Fibroblast of skin of left biceps (primary cell): Measurements from ENCODE around the gene NDUFB10.
"Not testable (repeated sequence)": the region's sequence is repeated elsewhere in the genome, so short reads cannot be mapped to it uniquely, and the experiment has no call there.

ENCODE experiments used
- DNase-seq, 2 experiments: peaks; one replicate each; pipeline ENCODE4 v3.0.0-alpha.2; 2013; ENCODE audit warnings: low read depth in 2 of 2

Gene NDUFB10

DNA sequence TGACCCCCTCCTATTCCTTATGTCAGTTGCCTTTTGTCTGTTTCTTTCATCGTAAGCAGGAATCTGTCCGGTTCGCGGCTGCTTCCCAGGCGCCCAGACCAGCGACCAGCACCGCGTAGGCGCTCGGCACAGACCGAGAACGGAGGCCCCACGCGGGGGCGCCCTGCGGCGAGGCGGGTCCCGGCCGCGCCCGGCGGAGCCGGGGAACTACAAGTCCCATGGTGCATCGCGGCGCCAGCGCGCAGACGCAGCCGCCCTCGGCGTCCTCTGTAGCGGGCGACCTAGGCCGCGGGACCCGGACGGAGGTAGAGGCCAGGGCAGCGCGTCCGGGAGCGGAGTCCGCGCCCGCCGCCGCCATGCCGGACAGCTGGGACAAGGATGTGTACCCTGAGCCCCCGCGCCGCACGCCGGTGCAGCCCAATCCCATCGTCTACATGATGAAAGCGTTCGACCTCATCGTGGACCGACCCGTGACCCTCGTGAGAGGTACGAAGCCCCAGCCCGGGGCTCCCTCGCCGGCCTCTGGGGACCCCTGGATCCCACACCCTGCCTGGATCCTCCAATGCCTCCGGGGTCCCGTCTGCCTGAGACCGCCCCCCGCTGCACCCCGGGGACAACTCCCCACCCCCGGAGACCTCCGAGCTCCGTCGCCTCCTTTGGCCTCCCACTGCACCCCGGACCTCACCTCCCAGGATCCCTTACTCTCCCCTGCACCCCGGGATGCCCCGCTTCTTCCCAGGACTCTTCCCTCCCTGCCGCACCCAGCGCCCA, at the start of gene NDUFB10:
Gene NDUFB10, plus strand, starts transcription at position 270 of the 771 bp plus-strand sequence. Its CDS starts 87 bp downstream, at position 357.
- DNase-seq: peak; percentile 60 to 61

DNA sequence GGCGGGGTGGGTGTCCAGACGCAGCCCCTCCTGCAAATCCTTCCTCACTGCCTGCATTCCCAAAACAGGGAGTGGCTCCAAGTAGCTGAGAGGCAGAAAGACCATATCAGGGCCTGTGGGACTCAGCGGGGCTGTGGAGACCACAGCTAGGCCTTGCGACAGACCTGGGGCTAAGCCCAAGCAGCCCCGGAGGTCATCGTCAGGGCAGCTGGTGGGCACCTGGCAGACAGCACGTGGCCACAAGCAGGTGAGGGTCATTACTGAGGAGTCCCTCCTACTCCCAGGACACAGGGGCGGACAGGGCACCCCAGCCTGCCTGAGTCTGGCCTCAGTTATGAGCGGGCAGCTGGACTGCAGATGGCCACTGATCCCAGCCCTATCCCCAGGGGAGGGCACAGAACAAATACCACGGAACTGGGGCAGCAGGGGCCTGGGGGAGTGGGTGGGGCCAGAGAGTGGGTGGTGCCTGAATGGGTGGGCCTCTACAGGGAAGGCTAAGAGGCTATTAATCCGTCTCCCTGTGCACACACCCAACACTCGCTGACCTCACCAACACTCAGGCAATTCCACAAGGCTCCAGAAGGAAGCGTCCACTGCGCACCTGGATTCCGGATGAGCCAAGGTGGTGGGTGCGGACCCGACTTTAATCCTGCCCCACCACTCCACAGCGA, 49.6 kb upstream of the NDUFB10 start:
- DNase-seq: no peak

DNA sequence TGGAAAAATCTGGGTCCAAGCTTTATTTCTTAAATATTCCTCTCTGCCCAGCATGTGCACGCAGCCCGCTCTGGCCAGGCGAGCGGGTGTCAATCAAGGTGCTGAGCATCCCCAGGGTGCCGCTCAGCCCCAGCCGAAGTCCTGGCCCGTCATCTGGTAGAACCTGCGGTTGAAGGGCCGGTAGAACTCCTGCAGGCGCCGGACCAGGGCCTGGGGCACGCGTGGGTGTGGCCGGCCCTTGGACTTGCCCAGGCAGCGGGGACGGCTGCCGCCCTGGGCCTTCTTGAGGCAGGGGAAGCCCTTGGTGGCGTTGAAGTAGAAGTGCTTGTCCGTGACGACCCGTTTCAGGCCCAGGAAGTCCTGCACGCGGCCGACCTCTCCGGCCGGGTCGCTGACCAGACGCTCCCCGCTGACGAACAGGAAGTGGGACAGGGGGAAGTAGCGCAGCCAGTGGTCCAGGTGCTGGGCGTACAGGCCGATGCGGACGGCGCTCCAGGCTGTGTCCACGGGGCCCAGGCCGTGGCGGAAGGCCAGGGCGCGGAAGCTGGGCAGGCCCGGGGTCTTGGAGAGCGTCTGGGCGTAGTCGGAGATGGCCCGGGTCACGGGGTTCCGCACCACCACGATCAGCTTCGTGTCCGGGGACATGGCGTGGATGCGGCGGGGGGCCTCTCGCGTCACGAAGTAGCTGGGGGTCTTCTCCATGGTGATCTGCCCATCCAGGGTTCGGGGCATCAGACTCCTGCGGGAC, 47.7 kb upstream of the NDUFB10 start:
- no peak for DNase-seq

GRCh38 chr16:1912215-1912543, 47.2 kb upstream of the NDUFB10 start:
- DNase-seq: no peak

GRCh38 chr16:1913327-1914083, 45.8 kb upstream of the NDUFB10 start:
- DNase-seq: no peak

DNA sequence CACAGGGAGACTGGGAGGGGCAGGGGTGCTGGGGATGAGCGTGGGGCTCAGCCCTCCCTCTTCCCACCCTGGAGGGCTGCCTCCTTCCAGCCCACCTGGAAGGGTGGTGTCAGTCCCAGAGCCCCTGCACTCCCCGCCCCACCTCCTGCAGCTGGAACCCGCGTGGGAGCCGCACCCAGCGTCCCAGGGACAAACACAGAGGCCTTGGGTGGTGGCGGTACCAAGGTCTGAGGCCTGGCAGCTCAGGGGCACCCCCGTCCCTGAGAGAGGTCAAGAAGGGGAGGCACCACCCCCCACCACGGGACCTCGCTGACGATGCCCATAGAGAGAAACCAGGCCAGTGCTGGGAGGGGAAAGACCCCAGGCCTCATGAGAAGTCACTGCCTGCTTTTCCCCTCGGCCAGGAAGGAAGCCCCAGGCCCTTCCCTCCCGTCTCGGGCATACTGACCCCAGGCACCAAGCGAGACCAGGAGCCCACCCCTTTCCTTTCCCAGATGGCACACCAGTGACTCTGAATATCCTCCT, 45.2 kb upstream of the NDUFB10 start:
- no peak for DNase-seq

GRCh38 chr16:1914988-1915387, 44.4 kb upstream of the NDUFB10 start:
- no peak for DNase-seq

DNA sequence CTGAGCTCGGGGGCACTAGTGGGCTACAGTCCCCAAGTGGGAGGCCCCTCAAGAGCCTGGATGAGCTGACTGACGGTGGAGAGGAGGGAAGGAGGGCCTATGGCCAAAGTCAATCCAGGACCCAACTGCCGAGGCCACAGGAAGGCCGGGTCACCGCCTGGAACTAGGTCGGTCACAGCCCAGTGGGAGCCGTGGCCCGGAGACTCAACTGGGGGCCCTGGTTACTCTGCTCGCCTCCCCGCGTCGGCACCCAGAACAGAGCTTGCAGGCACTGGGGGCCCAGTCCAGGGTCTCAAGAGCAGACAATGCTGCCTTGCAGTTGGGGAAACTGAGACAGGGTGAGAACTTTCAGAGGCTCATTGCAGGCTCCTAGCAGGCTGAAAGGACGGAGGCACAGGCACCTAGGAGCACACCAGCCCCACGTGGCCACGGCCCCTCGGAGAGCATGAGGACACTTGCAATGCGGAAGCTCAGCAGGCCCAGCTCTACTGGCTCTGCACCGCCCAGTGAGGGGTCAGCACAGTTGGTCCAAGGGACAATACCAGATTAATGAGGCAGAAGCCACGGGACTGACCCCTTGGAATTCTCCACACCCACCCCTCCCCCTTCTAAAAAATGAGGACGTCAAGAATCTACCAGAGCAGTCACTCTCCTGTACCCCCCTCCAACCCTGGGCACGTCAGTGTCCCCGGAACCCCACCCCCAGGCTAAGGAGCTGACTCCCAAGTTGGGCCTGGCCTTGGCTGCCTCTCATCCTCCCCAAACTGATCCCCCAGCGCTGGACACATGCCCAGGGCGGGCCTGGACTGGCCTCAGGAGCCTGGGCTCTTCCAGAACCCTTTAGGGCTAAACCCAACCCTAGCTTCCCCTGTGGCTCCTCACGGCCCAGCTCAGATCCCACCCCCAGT, 43.4 kb upstream of the NDUFB10 start:
- no peak for DNase-seq

DNA sequence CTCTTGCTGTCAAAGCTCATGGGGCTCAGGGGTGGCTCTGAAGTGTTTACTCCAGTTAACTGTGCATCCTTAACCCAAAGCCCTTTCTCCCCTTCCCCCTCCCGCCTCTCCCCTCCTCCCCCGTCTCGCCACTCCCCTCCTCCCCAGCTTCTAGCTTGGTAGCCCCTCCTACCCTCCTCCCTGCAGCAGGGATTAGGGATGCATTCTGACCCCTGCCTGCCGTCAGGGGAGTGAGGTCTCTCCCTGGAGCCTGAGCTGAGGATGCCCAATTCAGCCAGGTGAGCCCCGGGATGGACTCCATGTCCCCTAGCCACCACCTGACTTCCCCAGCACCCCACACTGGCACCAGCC, 42.7 kb upstream of the NDUFB10 start:
- no peak for DNase-seq

DNA sequence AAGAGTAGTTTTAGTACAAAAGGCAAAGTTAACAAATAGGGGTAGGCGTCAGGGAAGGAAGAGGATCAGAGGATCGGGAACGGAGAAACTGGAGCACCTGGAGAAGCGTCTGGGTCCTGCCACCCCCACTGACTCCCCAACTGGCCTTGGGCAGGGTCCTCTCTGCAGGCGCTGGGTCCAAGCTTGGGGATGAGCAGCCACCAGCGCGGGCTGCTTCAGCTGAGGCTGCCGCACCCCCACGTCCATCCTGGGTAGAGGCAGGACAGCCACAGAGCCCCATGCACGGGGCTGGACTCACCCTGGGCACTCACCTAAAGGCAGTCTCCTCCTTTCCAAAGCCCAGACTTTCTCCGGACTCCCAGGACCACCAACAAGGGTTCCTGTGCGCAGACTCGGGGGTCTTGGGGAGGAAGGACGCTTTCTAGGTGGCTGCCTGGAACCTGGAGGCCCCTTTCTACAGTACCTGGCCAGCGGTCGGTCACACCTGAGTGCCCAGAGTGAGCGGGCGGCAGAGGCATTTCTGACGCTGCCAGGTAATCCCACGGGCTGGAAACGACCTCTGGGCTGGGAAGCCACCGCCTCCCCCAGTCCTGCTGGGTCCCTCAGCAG, 42.2 kb upstream of the NDUFB10 start:
- DNase-seq: no peak

DNA sequence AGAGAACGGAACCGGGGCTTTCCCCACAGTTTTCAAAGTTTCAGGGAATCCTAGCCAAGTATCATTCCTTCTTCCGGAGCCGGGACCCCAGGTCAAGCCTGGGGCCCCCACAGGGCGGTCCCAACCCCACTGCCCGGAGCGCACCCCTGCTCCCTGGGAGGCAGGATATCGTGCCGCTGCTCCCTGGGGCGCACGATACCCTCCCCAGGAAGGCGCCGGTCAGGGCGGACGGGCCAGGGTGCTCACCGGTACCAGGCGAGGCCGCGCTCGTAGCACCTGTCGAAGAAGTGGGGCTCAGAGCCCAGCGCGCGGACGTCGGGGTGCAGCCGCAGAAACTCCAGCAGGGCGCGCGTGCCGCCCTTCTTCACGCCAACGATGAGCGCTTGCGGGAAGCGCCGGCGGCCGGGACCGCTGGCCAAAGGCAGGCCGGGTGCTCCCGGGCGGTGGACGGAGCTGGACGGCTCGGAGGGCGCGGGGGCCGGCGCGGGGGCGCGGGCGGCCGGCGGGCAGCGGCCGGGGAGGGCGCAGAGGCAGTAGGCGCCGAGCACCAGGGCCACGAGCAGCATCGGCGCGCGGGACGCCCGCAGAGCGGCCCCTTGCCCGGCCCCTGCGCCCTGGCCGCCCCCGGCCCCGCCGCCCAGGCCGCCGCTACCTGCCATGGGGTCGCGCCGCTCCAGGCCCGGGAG, 41.5 kb upstream of the NDUFB10 start:
- no peak for DNase-seq

DNA sequence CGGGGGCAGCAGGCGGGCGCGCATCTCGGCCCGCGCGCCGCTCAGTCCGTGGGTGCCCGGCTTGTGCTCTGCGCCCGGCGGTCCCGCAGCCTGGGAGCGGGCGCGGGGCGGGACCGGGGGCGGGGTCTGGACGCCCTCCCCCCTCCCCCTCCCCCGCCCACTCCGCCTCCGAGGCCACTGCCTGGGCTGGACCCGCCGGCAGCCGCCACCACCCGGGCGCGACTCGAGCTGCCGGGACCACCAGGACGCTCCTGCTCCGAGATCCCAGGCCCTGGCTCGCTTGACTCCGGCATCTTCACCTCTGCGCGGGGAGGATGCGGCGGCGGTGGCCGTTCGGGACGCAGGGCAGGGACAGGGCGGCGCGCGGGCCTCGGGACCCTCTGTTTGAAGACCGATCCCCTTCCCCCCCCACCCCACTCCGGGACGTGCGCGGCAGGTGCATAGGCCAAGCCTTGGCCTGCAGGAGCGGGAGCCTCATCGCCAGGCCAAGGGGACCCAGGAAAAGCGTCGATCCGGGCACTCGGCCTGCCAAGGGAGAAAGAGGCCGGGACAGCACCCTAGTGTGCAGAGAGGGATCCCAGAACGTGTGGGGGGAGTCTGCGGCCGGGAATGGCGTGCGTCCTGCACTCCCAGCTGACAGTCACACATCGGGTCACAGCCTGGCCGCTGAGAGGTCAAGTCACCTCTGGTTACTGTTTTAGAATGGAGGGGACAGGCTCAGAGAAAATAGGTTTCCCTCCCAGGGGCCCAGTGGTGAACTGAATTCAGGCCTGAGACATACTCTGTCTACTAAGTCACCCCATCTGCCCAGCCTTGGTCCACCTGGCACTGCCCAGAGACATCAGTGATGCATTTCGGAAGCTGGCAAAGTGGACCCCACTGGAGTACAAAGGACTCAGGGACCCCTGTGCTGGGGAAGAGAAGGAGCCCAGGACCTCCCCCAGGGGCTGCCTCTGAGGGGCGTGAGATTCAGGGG, 40.7 kb upstream of the NDUFB10 start, which contains the start of gene HS3ST6:
Gene HS3ST6, minus strand, starts transcription at position 65 of the 976 bp plus-strand sequence. CDS start 92 bp downstream, outside the sequence.
- DNase-seq: no peak

DNA sequence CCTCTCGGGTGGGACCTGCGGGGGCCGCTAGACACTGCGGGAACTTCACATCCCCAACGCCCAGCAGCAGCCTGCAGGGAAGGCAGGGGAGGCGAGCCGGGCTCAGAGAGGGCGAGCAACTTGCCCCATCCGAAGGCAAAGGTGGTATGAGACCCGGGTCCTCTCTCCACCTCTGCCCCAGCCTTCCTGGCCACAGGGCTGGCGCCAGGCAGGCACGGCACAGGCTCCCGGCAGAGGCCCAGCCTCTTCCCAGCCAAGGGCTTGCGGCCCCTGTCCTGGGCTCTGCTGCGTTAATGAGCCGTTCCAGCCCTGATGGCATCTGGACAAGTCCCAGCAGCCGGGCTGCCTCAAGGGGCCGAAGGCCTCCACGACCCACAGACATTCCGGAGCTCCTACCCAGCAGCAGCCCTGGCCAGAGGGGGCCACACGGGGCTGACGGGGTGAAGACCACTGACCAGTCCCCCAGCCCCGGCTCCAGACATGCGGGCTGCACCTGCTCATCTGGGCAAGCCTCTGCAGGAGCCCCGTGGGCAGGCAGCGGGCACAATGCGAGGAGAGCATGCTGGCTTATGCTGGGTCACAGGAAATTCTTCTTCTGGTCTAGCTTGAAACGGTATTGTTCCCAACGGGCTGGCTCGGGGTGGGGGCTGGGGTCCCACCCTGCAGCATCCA, 39.9 kb upstream of the NDUFB10 start:
- no peak for DNase-seq

DNA sequence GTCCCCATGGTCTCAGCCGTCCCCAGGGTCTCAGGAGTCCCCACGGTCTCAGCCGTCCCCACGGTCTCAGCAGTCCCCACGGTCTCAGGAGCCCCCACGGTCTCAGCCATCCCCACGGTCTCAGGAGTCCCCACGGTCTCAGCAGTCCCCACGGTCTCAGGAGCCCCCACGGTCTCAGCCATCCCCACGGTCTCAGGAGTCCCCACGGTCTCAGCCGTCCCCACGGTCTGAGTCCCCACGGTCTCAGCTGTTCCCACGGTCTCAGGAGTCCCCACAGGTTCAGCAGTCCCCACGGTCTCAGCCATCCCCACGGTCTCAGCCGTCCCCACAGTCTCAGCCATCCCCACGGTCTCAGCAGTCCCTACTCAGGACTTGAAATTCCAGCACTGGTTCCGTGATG, 39.2 kb upstream of the NDUFB10 start:
- DNase-seq: not testable (repeated sequence)

DNA sequence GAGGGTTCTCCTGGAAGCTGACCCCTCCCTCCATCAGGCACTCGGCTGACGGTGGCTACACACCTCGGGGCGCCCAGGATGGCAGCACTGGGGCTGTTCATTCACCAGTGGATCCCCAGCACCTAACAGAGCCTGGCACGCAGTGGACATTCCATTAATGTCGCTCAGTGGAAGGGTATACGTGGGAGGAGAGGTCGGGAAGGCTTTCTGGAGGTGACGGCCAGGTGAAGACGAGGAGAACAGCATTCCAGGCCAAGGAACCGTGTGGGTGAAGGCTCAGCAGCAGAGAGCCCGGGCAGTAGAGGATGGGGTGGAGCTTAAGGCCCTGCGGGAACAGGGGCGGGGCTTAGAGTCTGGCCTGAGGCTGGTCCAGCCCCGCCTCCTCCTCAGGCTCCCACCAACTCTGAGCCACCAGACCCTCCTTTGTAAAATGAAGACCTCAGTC, 38.6 kb upstream of the NDUFB10 start:
- DNase-seq: no peak

DNA sequence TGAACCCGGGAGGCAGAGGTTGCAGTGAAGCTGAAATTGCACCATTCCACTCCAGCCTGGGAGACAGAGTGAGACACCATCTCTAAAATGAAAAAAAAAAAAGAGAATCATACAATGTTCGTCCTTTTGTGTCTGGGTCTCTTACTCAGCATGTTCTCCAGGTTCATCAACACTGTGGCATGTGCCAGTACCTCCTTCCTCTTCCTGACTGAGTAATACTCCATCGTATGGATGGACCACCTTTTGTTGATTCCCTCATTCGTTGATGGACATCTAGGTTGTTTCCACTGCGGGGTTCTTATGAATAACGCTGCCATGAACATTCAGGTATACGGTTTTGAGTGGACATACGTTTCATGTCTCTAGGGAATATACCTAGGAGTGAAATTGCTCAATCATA, 37.0 kb upstream of the NDUFB10 start:
- no peak for DNase-seq

GRCh38 chr16:1923299-1924034, 35.9 kb upstream of the NDUFB10 start:
- peak in 1 of 2 experiments; percentile 5 for DNase-seq
